T-helper 2 cell treated with Interferon-gamma antibody and Interleukin-4, amounts not matched to agents 5 μg/mL and 100 μg/mL, for 36 hours (primary cell): Measurements from ENCODE around the gene TMEM119.

ENCODE experiments used
- DNase-seq: peaks from one replicate; pipeline ENCODE4 v3.0.0; 2021; ENCODE audit warnings: low spot score
- H3K27ac Mint-ChIP-seq: one replicate; pipeline ENCODE4 v1.8.0; 2021; ENCODE audit warnings: mild to moderate bottlenecking, mixed read lengths
- H3K27me3 Mint-ChIP-seq: one replicate; pipeline ENCODE4 v1.8.0; 2021; ENCODE audit warnings: low read depth, mixed read lengths
- H3K36me3 Mint-ChIP-seq: one replicate; pipeline ENCODE4 v1.8.0; 2021; ENCODE audit warnings: low read depth, mixed read lengths
- H3K4me1 Mint-ChIP-seq: one replicate; pipeline ENCODE4 v1.8.0; 2021; ENCODE audit warnings: low read depth, mixed read lengths
- H3K4me3 Mint-ChIP-seq: one replicate; pipeline ENCODE4 v1.8.0; 2022; ENCODE audit warnings: mild to moderate bottlenecking, moderate library complexity, mixed read lengths
- H3K9me3 Mint-ChIP-seq: one replicate; pipeline ENCODE4 v1.8.0; 2021; ENCODE audit warnings: mixed read lengths

TMEM119 gene

GRCh38 chr12:108615918-108616317 is 18.0 kb upstream of the TMEM119 start:
- H3K36me3 Mint-ChIP-seq = peaks cover 43% of the 10 kb centered on the region

GRCh38 chr12:108614639-108615038 is 16.8 kb upstream of the TMEM119 start:
- Mint-ChIP-seq H3K27ac (peak overlapping the region; percentile 34), H3K4me1 (peaks cover 25% of the 10 kb centered on the region), H3K36me3 (peaks cover 36% of the 10 kb centered on the region), H3K9me3 (peaks cover 12% of the 10 kb centered on the region), H3K4me3 (no peak overlapping the region), H3K27me3 (no peaks in the 10 kb centered on the region)
- no peak for DNase-seq

More at GRCh38 chr12:108615918-108616317, 18.0 kb upstream of the TMEM119 start:
- peaks cover 12% of the 10 kb centered on the region for H3K9me3 Mint-ChIP-seq
- no peak overlapping the region for H3K27ac Mint-ChIP-seq
- H3K4me1 Mint-ChIP-seq = peaks cover 27% of the 10 kb centered on the region
- H3K27me3 Mint-ChIP-seq = no peaks in the 10 kb centered on the region
- no peak for DNase-seq
- H3K4me3 Mint-ChIP-seq = no peak overlapping the region

GRCh38 chr12:108614041-108614440 is 16.2 kb upstream of the TMEM119 start:
- no peak for DNase-seq
- H3K4me3 Mint-ChIP-seq = no peak overlapping the region
- H3K4me1 Mint-ChIP-seq = peaks cover 25% of the 10 kb centered on the region
- no peaks in the 10 kb centered on the region for H3K27me3 Mint-ChIP-seq
- peaks cover 34% of the 10 kb centered on the region for H3K36me3 Mint-ChIP-seq
- H3K9me3 Mint-ChIP-seq = peaks cover 12% of the 10 kb centered on the region
- peak overlapping the region; percentile 34 for H3K27ac Mint-ChIP-seq

- DNase-seq = no peak
- Mint-ChIP-seq H3K36me3 (peaks cover 33% of the 10 kb centered on the region), H3K9me3 (peaks cover 12% of the 10 kb centered on the region), H3K27me3 (no peaks in the 10 kb centered on the region), H3K4me1 (peaks cover 21% of the 10 kb centered on the region), H3K27ac (no peak overlapping the region), H3K4me3 (no peak overlapping the region)
Observed at GRCh38 chr12:108613548-108613947, 15.7 kb upstream of the TMEM119 start.

GRCh38 chr12:108612788-108613282 is 15.0 kb upstream of the TMEM119 start:
- no peak for DNase-seq
- peaks cover 2% of the 10 kb centered on the region for H3K27me3 Mint-ChIP-seq
- no peak overlapping the region for H3K27ac Mint-ChIP-seq
- peaks cover 28% of the 10 kb centered on the region for H3K36me3 Mint-ChIP-seq
- H3K4me3 Mint-ChIP-seq = no peak overlapping the region
- H3K4me1 Mint-ChIP-seq = peaks cover 17% of the 10 kb centered on the region
- peaks cover 12% of the 10 kb centered on the region for H3K9me3 Mint-ChIP-seq

GRCh38 chr12:108611884-108612415 is 14.1 kb upstream of the TMEM119 start:
- peak; percentile 45 for DNase-seq
- peaks cover 12% of the 10 kb centered on the region for H3K9me3 Mint-ChIP-seq
- peaks cover 10% of the 10 kb centered on the region for H3K4me1 Mint-ChIP-seq
- no peak overlapping the region for H3K27ac Mint-ChIP-seq
- no peak overlapping the region for H3K4me3 Mint-ChIP-seq
- H3K36me3 Mint-ChIP-seq = peaks cover 22% of the 10 kb centered on the region
- H3K27me3 Mint-ChIP-seq = peaks cover 4% of the 10 kb centered on the region

GRCh38 chr12:108610856-108611605 is 13.1 kb upstream of the TMEM119 start:
- H3K27me3 Mint-ChIP-seq = peaks cover 4% of the 10 kb centered on the region
- H3K4me1 Mint-ChIP-seq = peaks cover 4% of the 10 kb centered on the region
- no peak overlapping the region for H3K27ac Mint-ChIP-seq
- peaks cover 5% of the 10 kb centered on the region for H3K9me3 Mint-ChIP-seq
- H3K36me3 Mint-ChIP-seq = peaks cover 13% of the 10 kb centered on the region
- H3K4me3 Mint-ChIP-seq = no peak overlapping the region
- no peak for DNase-seq

GRCh38 chr12:108610336-108610815 is 12.5 kb upstream of the TMEM119 start:
- Mint-ChIP-seq H3K4me1 (peaks cover 4% of the 10 kb centered on the region), H3K36me3 (peaks cover 9% of the 10 kb centered on the region), H3K27ac (no peak overlapping the region), H3K27me3 (peaks cover 4% of the 10 kb centered on the region), H3K4me3 (no peak overlapping the region), H3K9me3 (peaks cover 6% of the 10 kb centered on the region)
- no peak for DNase-seq

GRCh38 chr12:108609537-108610335 is 11.9 kb upstream of the TMEM119 start:
- peaks cover 7% of the 10 kb centered on the region for H3K36me3 Mint-ChIP-seq
- H3K27ac Mint-ChIP-seq = no peak overlapping the region

GRCh38 chr12:108608616-108609015 is 10.7 kb upstream of the TMEM119 start:
- H3K27me3 Mint-ChIP-seq = peaks cover 6% of the 10 kb centered on the region
- peaks cover 8% of the 10 kb centered on the region for H3K9me3 Mint-ChIP-seq
- peaks cover 2% of the 10 kb centered on the region for H3K36me3 Mint-ChIP-seq
- H3K4me1 Mint-ChIP-seq = no peaks in the 10 kb centered on the region
- H3K4me3 Mint-ChIP-seq = no peak overlapping the region
- DNase-seq = no peak
- H3K27ac Mint-ChIP-seq = no peak overlapping the region

More at GRCh38 chr12:108609537-108610335, 11.9 kb upstream of the TMEM119 start:
- Mint-ChIP-seq H3K4me1 (peaks cover 4% of the 10 kb centered on the region), H3K4me3 (no peak overlapping the region), H3K27me3 (peaks cover 6% of the 10 kb centered on the region), H3K9me3 (peaks cover 8% of the 10 kb centered on the region)
- no peak for DNase-seq

GRCh38 chr12:108607981-108608600 is 10.2 kb upstream of the TMEM119 start:
- DNase-seq = no peak
- no peak overlapping the region for H3K27ac Mint-ChIP-seq

GRCh38 chr12:108606492-108606891 is 8.6 kb upstream of the TMEM119 start:
- Mint-ChIP-seq H3K36me3 (peaks cover 2% of the 10 kb centered on the region), H3K27ac (no peak overlapping the region), H3K27me3 (peaks cover 6% of the 10 kb centered on the region), H3K4me1 (no peaks in the 10 kb centered on the region), H3K9me3 (peaks cover 8% of the 10 kb centered on the region), H3K4me3 (no peak overlapping the region)
- DNase-seq = no peak

More at GRCh38 chr12:108607981-108608600, 10.2 kb upstream of the TMEM119 start:
- peaks cover 8% of the 10 kb centered on the region for H3K9me3 Mint-ChIP-seq
- peaks cover 2% of the 10 kb centered on the region for H3K36me3 Mint-ChIP-seq
- no peak overlapping the region for H3K4me3 Mint-ChIP-seq
- H3K4me1 Mint-ChIP-seq = no peaks in the 10 kb centered on the region
- peaks cover 6% of the 10 kb centered on the region for H3K27me3 Mint-ChIP-seq

- Mint-ChIP-seq H3K27ac (peak overlapping the region; percentile 70), H3K9me3 (peaks cover 8% of the 10 kb centered on the region), H3K36me3 (peaks cover 2% of the 10 kb centered on the region), H3K4me3 (no peak overlapping the region), H3K4me1 (no peaks in the 10 kb centered on the region), H3K27me3 (peaks cover 6% of the 10 kb centered on the region)
- no peak for DNase-seq
Observed at GRCh38 chr12:108605690-108606406, 8.0 kb upstream of the TMEM119 start.
